Measurements from ENCODE around the gene MPV17L2.
"Not testable (repeated sequence)": the region's sequence is repeated elsewhere in the genome, so short reads cannot be mapped to it uniquely, and the experiment has no call there.

MPV17L2 gene

DNA sequence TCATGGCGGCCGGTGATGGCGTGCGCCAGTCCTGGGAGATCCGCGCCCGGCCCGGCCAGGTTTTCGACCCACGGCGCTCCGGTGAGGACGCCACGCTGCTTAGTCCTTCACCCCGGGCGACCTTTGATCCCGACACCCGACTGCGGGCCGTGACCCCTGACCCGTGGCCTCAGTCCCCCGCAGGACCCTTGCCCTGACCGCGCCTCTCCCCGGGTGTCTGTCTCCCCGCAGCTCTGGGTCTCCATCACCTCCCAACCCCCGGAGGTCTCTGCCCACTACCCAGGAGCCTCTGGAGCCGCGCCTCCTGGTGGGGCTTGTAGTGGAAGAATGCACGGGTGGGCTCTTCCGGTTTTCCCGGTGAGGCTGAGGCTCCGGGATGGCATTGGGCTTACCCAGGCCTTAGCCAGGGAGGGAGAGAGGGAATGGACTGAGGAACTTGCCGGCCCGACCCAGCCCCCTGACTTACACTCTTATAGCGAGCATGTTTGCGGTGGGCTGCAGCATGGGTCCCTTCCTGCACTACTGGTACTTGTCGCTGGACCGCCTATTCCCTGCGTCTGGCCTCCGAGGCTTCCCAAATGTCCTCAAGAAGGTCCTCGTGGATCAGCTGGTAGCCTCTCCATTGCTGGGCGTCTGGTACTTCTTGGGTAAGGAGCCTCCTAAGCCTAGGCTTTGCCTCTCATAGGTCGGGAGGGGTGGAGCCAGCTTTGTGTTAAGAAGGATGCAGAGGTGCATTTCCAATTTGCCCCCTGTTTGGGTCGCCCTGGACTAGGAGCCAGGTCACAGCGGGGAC lies 566 bp downstream of the MPV17L2 start:
- no peak for DNase-seq (ENCODE audit: low spot score)

DNA sequence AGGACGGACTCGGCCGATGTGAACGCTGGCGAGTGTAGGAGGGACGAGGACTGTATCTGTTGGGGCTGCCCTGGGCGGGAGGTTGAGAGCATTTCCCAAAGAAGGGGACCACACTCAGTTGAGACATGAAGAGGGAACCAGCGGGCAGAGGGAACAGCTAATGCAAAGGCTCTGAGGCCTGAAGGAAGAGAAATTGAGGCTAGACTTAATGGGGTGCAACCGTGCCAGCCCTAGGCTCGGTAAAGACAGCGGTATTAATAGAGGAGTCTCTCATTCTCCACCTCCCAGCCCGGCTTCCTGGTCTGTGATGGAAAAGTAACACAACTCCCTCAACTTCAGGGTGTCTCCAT lies 1.1 kb downstream of the MPV17L2 start:
- no peak for DNase-seq (ENCODE audit: low spot score)

- no peak for DNase-seq (ENCODE audit: low spot score)
Observed at GRCh38 chr19:18194554-18195238, 1.7 kb downstream of the MPV17L2 start.

DNA sequence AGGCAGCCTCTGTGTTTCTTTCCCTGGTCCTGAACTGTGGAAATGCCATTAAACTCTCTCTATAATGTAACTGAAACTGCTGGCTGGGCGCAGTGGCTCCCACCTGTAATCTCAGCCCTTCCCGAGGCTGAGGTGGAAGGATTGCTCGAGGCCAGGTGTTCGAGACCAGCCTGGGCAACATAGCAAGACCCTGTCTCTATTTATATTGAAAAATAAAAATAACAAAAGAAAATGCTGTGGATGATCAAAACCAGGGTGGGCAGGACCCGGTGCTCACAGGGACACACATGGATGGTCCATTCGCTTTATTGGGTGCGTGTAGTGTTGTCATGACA lies 3.5 kb downstream of the MPV17L2 start:
- no peak for DNase-seq (ENCODE audit: low spot score)

GRCh38 chr19:18197306-18197705 lies 4.3 kb downstream of the MPV17L2 start:
- DNase-seq (ENCODE audit: low spot score) = no peak

DNA sequence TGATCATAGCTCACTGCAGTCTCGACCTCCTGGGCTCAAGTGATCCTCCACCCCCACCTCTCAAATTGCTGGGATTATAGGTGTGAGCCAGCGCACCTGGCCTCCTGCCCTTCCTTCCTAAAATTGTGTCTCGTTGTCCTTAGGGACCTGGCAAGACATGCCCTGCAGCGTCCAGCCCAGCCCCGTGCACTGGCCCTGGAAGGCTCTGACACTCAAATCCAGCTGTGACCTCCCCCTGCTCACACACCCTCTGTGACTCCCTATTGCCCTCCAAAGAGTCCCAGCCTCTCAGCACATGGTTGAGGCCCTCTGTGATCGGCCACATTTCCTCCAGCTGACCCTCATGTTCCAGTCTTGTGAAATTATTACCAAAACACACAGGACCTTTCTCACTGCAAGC lies 4.9 kb downstream of the MPV17L2 start:
- DNase-seq (ENCODE audit: low spot score) = no peak

DNA sequence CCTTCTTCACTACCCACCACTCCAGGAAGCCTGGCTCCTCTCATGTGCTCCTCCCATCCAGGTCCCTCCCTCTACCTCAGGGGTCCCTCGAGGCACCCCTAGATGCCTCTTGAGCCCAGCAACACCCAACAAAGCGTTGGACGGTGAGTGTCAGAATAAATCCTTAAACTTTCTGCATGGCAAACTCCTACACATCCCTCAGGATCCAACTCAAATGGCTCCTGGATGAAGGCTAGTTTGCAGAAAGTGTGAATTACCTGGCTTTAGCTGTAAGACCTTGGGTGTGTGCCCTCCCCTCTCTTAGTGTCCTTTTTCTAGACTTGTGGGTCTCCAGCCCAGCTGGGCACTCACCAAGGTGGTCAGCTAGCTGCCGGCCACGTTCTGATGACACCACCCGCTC lies 5.4 kb downstream of the MPV17L2 start:
- no peak for DNase-seq (ENCODE audit: low spot score)

- no peak for DNase-seq (ENCODE audit: low spot score)
Observed at GRCh38 chr19:18202397-18202777, 9.4 kb downstream of the MPV17L2 start.

DNA sequence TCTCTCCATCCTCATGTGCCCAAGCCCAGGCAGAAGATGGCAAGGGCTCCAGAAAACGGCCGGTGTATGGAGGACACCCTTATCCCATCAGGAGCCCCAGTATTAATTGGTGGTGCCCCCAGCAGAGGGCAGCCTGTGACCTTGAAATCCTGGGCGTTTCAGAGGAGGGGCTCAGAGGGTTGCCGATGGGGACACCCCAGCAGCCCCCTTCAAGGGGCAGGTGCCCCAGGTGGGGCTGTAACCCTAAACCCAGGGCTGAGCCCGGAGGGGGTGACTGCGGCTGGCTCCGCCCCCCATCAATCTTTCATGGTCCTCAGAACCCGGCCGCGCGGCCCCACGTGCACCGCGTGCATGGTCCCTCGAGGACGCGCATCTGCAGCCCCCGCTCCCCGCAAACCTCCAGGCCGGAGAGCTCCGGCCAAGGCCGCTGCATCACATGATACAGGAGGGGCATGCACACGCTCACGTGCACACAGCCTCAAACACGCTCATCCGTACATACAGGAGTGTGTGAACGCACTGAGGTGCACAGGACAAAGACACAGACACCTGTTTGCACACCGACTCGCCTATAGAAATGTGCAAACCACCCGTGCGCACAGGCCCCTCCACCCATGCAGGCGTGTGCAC lies 9.9 kb downstream of the MPV17L2 start:
- no peak for DNase-seq (ENCODE audit: low spot score)

- peak; percentile 64 for DNase-seq (ENCODE audit: low spot score)
Observed at GRCh38 chr19:18203408-18203862, 10.4 kb downstream of the MPV17L2 start.

DNA sequence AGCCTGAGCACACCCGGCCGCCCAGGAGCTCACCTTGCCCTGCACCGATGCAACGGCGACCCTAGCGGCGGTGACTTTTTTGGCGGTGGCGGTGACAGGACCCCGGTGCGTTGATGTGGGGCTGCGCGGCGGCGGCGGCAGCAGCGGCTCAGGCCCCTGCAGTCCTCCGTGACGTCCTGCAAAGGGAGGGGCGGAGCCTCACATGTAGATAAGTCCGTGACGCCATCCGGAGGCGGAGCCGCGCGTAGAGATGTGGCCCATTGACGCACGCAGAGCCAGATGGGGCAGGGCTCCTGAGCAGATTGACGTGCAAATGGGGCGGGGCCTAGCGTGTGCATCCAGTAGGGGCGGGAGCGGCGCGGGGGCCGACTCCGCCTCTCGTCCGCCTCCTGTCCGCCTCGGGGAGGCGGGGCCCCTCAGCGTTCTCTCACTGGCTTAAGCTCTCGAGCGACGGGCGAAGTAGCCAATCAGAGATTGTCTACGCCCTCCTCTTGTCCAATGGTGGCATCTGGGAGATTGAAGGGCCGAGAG lies 10.9 kb downstream of the MPV17L2 start, which contains the start of gene RAB3A:
TSS of gene RAB3A (minus strand) at position 180 of the 531 bp plus-strand sequence. CDS start 1,302 bp downstream, outside the sequence.
- DNase-seq (ENCODE audit: low spot score) = peak; percentile 100

DNA sequence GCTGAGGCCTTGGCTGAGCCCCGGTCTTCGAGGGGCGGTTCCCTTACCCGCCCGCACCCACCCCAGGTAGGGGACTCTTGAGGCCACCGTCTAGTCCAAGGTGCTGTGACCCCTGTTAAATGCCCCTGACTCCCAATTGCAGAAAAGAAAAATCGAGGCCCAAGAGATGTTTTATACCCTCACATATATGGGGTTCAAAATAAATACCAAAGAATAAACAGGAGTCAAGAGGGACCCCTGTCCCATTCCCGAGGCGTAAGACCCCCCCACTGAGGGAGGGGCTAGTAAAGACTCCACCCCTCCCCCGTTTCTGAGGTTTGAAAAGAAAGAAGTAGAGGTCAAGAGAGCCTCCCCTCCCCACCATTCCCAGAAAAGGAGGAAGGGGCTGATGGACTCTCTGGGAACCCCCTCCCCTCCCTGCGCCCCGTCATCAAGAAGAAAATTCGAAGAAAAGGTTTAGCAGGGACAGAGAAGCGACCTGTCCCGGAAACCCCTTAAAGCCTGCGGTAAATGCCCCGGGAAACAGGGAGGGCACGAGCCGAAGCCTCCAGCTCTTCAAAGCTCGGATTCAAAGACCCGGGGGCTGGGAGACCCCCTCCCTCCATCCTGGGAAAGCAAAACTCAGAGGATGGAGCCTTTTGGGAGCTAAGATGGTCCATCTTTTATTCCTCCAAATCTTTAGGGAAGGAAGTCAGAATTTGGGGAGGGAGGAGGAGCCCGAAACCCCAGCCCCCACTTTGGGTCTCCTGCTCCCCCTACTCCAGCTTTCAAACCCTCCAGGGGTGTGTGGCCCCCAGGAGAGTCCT lies 11.6 kb downstream of the MPV17L2 start:
- no peak for DNase-seq (ENCODE audit: low spot score)

- peak; percentile 80 for DNase-seq (ENCODE audit: low spot score)
Observed at GRCh38 chr19:18205200-18205892, 12.3 kb downstream of the MPV17L2 start.

DNA sequence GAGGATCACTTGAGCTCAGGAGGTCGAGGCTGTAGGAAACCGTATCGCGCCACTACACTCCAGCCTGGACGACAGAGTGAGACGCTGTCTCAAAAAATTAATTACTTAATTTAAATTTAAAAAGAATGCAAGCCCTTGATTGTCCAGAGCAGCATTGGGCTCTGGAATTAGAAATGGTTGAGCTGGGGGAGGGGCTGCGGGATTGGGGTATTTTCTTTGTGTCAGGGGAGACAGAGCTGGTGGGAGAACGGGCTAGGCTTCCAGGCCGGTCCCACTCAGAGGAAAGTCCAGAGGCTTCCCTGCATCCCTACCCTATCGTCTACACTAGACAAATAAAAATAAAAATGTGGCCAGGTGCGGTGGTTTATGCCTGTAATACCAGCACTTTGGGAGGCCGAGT lies 13.0 kb downstream of the MPV17L2 start:
- no peak for DNase-seq (ENCODE audit: low spot score)

- DNase-seq (ENCODE audit: low spot score) = no peak
Observed at GRCh38 chr19:18208098-18208951, 15.3 kb downstream of the MPV17L2 start.

DNA sequence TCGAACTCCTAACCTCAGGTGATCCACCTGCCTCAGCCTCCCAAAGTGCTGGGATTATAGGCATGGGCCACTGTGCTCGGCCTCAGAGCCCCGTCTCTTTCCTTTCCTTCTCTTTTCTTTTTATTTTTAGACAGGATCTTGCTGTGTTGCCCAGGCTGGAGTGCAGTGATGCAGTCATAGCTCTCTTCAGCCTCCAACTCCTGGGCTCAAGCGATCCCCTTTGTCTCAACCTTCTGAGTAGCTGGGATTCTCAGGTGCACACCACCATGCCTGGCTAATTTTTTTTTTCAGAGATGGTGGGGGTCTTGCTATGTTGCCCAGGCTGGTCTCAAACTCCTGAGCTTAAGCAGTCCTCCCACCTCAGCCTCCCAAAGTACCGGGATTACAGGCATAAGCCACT lies 16.9 kb downstream of the MPV17L2 start:
- DNase-seq (ENCODE audit: low spot score) = not testable (repeated sequence)

- DNase-seq (ENCODE audit: low spot score) = no peak
Observed at GRCh38 chr19:18211683-18212082, 18.7 kb downstream of the MPV17L2 start.

DNA sequence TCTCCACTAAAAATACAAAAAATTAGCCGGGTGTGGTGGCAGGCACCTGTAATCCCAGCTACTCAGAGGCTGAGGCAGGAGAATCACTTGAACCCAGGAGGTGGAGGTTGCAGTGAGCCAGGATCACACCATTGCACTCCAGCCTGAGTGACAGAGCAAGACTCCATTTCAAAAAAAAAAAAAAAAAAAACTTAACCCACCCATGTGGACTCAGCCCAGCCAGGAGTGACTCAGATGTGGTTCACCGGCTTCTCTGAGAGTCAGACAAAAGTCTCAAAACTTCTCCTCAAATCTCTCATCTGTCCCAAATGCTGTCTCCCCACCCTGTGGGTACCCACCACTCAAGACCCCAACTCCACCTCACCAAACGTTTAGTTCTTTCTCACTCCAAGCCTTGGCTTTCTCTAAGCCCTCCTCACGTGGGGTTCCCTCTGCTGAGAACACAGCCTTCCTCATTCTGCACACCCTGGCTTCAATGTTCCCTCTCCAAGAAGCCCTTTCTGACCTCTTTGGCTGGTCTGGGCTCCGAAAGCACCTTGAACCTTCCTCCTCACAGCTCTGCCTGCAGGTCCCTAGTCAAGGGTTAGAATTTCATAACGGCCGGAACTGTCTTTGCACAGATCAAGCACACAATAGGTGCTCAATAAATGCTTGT lies 21.9 kb downstream of the MPV17L2 start:
- DNase-seq (ENCODE audit: low spot score) = no peak

GRCh38 chr19:18216789-18217188 lies 23.8 kb downstream of the MPV17L2 start:
- no peak for DNase-seq (ENCODE audit: low spot score)

DNA sequence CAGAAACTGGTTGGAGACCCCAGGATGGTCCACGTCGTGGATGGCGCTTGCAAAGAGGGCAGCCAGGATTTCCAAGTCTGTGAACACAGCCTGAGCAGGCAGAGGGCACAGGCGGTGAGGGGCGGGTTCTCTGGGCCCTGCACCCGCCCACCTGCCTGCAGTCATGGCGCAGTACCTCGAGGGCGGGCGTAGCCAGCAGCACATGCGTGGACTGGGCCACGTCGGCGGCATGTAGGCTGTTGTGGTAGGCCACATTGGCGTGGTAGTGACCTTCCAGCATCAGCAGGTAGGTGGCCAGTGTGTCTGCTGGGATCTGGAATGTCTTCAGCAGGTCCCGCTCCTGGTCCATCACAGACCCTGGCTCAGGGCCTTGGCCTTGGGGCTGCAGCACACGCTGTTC lies 25.1 kb downstream of the MPV17L2 start:
- DNase-seq (ENCODE audit: low spot score) = no peak
